ENCODE data around the gene FIGN. TPM values are rescaled to one million over a fixed set of nuclear protein-coding genes. Genes with fewer than 3 reads are reported as not detected.

FIGN gene
- total RNA-seq, 4 donors from 2014 or later: 5.8 to 12.0 (median 11.1) TPM

- TF ChIP-seq, protein P1, sequence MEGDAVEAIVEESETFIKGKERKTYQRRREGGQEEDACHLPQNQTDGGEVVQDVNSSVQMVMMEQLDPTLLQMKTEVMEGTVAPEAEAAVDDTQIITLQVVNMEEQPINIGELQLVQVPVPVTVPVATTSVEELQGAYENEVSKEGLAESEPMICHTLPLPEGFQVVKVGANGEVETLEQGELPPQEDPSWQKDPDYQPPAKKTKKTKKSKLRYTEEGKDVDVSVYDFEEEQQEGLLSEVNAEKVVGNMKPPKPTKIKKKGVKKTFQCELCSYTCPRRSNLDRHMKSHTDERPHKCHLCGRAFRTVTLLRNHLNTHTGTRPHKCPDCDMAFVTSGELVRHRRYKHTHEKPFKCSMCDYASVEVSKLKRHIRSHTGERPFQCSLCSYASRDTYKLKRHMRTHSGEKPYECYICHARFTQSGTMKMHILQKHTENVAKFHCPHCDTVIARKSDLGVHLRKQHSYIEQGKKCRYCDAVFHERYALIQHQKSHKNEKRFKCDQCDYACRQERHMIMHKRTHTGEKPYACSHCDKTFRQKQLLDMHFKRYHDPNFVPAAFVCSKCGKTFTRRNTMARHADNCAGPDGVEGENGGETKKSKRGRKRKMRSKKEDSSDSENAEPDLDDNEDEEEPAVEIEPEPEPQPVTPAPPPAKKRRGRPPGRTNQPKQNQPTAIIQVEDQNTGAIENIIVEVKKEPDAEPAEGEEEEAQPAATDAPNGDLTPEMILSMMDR (IDR thresholded peaks at IDR 0.05): no peak
- no peak for TF ChIP-seq POLR2AphosphoS5 (IDR thresholded peaks at IDR 0.05)
- no peak for TF ChIP-seq EP300 (IDR thresholded peaks at IDR 0.05)
- no peak for TF ChIP-seq POLR2A (IDR thresholded peaks at IDR 0.05; ENCODE audit: low read depth)
- no peak overlapping the region for H3K27ac ChIP-seq (replicated peaks in 1 of 4)
- DNase-seq (ENCODE audit: extremely low spot score): no peak
- H3K9me3 ChIP-seq: no peaks in the 10 kb centered on the region
- 77% methylated on average over 8 of the region's 8 CpGs for WGBS
- no peaks in the 10 kb centered on the region for H3K27me3 ChIP-seq
- H3K4me1 ChIP-seq: peaks cover 0 to 6% (median 2%) of the 10 kb centered on the region in 4 donors
- intact Hi-C loops (cut with DNase I): no loop called here
- H3K36me3 ChIP-seq: no peaks in the 10 kb centered on the region
- no peak overlapping the region for H3K4me3 ChIP-seq
Measured at GRCh38 chr2:163558251-163559021, 177.4 kb downstream of the FIGN start.

DNA sequence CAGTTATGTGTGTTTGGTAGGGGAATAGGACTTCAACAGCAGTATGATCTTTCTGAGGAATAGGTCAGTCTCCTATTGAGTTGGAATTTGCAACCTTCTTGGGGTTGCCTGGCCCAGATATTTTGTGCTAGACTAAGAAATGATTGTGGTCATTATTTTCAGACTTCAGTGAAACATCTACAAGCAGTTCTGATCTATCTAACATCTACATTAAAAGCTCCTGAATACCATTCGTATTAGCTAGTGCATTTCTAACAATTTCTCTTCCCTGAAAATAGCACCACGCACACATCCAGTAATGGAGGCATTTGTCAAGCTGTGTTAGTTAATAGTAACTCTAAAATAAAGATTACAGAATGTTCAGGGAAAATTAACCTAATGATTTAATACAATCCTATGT, 179.3 kb downstream of the FIGN start:
- intact Hi-C loops (cut with DNase I): no loop called here
- Histone ChIP-seq H3K27ac (replicated peaks in 1 of 4) (no peak overlapping the region), H3K36me3 (no peaks in the 10 kb centered on the region), H3K4me1 (peaks cover 3 to 13% (median 5%) of the 10 kb centered on the region in 4 donors), H3K27me3 (no peaks in the 10 kb centered on the region), H3K9me3 (no peaks in the 10 kb centered on the region), H3K4me3 (no peak overlapping the region)
- 55% methylated on average over 2 of the region's 2 CpGs for WGBS
- DNase-seq (ENCODE audit: extremely low spot score): no peak
- TF ChIP-seq, protein P1 (IDR thresholded peaks at IDR 0.05): no peak
- TF ChIP-seq EP300 (IDR thresholded peaks at IDR 0.05) (no peak), POLR2A (IDR thresholded peaks at IDR 0.05; ENCODE audit: low read depth) (no peak), POLR2AphosphoS5 (IDR thresholded peaks at IDR 0.05) (no peak)

- Histone ChIP-seq H3K4me3 (no peak overlapping the region), H3K9me3 (no peaks in the 10 kb centered on the region), H3K27ac (replicated peaks in 1 of 4) (no peak overlapping the region), H3K27me3 (no peaks in the 10 kb centered on the region), H3K4me1 (peaks cover 3 to 13% (median 5%) of the 10 kb centered on the region in 4 donors), H3K36me3 (no peaks in the 10 kb centered on the region)
- WGBS: 96% methylated on average over 3 of the region's 3 CpGs
- intact Hi-C loops (cut with DNase I): no loop called here
- TF ChIP-seq POLR2A (IDR thresholded peaks at IDR 0.05; ENCODE audit: low read depth) (no peak), POLR2AphosphoS5 (IDR thresholded peaks at IDR 0.05) (no peak), EP300 (IDR thresholded peaks at IDR 0.05) (no peak)
- TF ChIP-seq, protein P1 (IDR thresholded peaks at IDR 0.05): no peak
- DNase-seq (ENCODE audit: extremely low spot score): no peak
Measured at GRCh38 chr2:163554864-163555263, 180.9 kb downstream of the FIGN start.

GRCh38 chr2:163553601-163554000, 182.2 kb downstream of the FIGN start:
- no peak overlapping the region for H3K27ac ChIP-seq (replicated peaks in 1 of 4)
- no peaks in the 10 kb centered on the region for H3K27me3 ChIP-seq
- TF ChIP-seq POLR2A (IDR thresholded peaks at IDR 0.05; ENCODE audit: low read depth): no peak
- TF ChIP-seq EP300 (IDR thresholded peaks at IDR 0.05): no peak
- TF ChIP-seq, protein P1 (IDR thresholded peaks at IDR 0.05): no peak
- TF ChIP-seq POLR2AphosphoS5 (IDR thresholded peaks at IDR 0.05): no peak
- intact Hi-C loops (cut with DNase I): no loop called here
- no peaks in the 10 kb centered on the region for H3K36me3 ChIP-seq
- no peak overlapping the region for H3K4me3 ChIP-seq
- H3K4me1 ChIP-seq: peaks cover 3 to 13% (median 5%) of the 10 kb centered on the region in 4 donors
- no peak for DNase-seq (ENCODE audit: extremely low spot score)
- no peaks in the 10 kb centered on the region for H3K9me3 ChIP-seq
